Nephron (organoid): ENCODE measurements around the gene SREBF1.

Source experiments
- H3K27ac Mint-ChIP-seq, 3 experiments: 2 replicates each; pipeline ENCODE4 v1.8.0; 2020; ENCODE audit warnings: mixed read lengths in 3 of 3, mild to moderate bottlenecking in 2 of 3, moderate library complexity in 1 of 3
- H3K27me3 Mint-ChIP-seq: 2 replicates; pipeline ENCODE4 v1.8.0; 2021; ENCODE audit warnings: low read depth, mild to moderate bottlenecking, moderate library complexity, mixed read lengths
- H3K36me3 Mint-ChIP-seq: 2 replicates; pipeline ENCODE4 v1.8.0; 2020; ENCODE audit warnings: low read depth, mixed read lengths
- H3K4me1 Mint-ChIP-seq: 2 replicates; pipeline ENCODE4 v1.8.0; 2020; ENCODE audit warnings: mixed read lengths
- H3K4me3 Mint-ChIP-seq, 3 experiments: 2 replicates each; pipeline ENCODE4 v1.8.0; 2020; ENCODE audit warnings: mild to moderate bottlenecking in 3 of 3, mixed read lengths in 3 of 3, moderate library complexity in 2 of 3
- H3K9me3 Mint-ChIP-seq: 2 replicates; pipeline ENCODE4 v1.8.0; 2020; ENCODE audit warnings: mixed read lengths
- TF ChIP-seq, protein P1 (sequence below), 3 experiments: fragments of 200-600 bp; sonication (generic); IDR thresholded peaks; one replicate each; pipeline ENCODE4 v1.5.0; 2021; ENCODE audit warnings: antibody characterized with exemption in 3 of 3; ENCODE audit not compliant: unreplicated experiment in 3 of 3

The SREBF1 gene

GRCh38 chr17:17833658-17834357 is 3.0 kb downstream of the SREBF1 start:
- Mint-ChIP-seq H3K4me3 (peak overlapping the region; percentile 57 to 86 (median 79)), H3K27me3 (peaks cover 3% of the 10 kb centered on the region), H3K27ac (peak overlapping the region; percentile 64 to 90 (median 76)), H3K4me1 (peaks cover 63% of the 10 kb centered on the region), H3K9me3 (no peaks in the 10 kb centered on the region), H3K36me3 (no peaks in the 10 kb centered on the region)
- TF ChIP-seq, protein P1, sequence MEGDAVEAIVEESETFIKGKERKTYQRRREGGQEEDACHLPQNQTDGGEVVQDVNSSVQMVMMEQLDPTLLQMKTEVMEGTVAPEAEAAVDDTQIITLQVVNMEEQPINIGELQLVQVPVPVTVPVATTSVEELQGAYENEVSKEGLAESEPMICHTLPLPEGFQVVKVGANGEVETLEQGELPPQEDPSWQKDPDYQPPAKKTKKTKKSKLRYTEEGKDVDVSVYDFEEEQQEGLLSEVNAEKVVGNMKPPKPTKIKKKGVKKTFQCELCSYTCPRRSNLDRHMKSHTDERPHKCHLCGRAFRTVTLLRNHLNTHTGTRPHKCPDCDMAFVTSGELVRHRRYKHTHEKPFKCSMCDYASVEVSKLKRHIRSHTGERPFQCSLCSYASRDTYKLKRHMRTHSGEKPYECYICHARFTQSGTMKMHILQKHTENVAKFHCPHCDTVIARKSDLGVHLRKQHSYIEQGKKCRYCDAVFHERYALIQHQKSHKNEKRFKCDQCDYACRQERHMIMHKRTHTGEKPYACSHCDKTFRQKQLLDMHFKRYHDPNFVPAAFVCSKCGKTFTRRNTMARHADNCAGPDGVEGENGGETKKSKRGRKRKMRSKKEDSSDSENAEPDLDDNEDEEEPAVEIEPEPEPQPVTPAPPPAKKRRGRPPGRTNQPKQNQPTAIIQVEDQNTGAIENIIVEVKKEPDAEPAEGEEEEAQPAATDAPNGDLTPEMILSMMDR (IDR thresholded peaks at IDR 0.05; ENCODE audit: unreplicated experiment in 3 of 3), result no peak

DNA sequence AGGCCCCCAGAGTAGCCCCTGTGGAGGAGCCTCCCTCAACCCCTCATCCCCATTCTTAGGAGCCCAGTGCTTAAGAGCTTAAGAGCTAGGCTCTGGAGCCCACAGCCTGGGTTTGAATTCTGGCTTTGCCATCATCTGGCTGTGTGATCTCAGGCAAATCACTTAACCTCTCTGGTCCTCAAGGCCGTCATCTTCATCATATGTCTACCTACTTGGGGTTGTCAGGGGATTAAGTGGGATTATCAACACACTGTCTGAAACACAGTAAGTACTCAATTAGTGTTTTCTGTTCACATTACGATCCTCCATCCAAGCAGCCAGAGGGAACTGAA is 4.8 kb downstream of the SREBF1 start:
- Mint-ChIP-seq H3K9me3 (no peaks in the 10 kb centered on the region), H3K4me3 (no peak overlapping the region), H3K4me1 (peaks cover 55% of the 10 kb centered on the region), H3K27ac (peak overlapping the region in 2 of 3 experiments; percentile 20 to 21), H3K27me3 (peaks cover 3% of the 10 kb centered on the region), H3K36me3 (no peaks in the 10 kb centered on the region)
- TF ChIP-seq, protein P1 (IDR thresholded peaks at IDR 0.05; ENCODE audit: unreplicated experiment in 3 of 3), result no peak

- TF ChIP-seq, protein P1 (IDR thresholded peaks at IDR 0.05; ENCODE audit: unreplicated experiment in 3 of 3), result no peak
- no peaks in the 10 kb centered on the region for H3K36me3 Mint-ChIP-seq
- H3K9me3 Mint-ChIP-seq, result no peaks in the 10 kb centered on the region
- peak overlapping the region in 1 of 3 experiments; percentile 24 for H3K4me3 Mint-ChIP-seq
- H3K4me1 Mint-ChIP-seq, result peaks cover 54% of the 10 kb centered on the region
- H3K27me3 Mint-ChIP-seq, result peaks cover 3% of the 10 kb centered on the region
- H3K27ac Mint-ChIP-seq, result peak overlapping the region; percentile 75 to 85 (median 84)
Measured at GRCh38 chr17:17831208-17832031, 5.4 kb downstream of the SREBF1 start.

- Mint-ChIP-seq H3K9me3 (no peaks in the 10 kb centered on the region), H3K27ac (peak overlapping the region; percentile 75 to 85 (median 84)), H3K36me3 (no peaks in the 10 kb centered on the region), H3K4me1 (peaks cover 56% of the 10 kb centered on the region), H3K27me3 (peaks cover 3% of the 10 kb centered on the region), H3K4me3 (peak overlapping the region in 1 of 3 experiments; percentile 24)
- TF ChIP-seq, protein P1 (IDR thresholded peaks at IDR 0.05; ENCODE audit: unreplicated experiment in 3 of 3), result no peak
Measured at GRCh38 chr17:17830740-17831207, 6.0 kb downstream of the SREBF1 start.

DNA sequence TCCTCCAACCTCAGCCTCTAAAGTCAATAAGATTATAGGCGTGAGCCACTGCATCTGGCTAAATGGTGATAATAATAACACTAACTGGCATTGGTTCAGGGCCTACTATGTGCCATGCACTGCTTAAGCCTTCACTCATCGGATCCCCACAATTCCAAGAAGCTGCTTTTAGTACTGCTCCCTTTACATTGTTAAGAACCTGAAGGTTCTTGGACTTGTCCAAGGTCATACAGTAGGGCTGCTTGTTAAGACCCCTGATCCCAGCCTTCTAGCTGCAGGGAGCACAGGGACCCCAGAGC is 6.6 kb downstream of the SREBF1 start:
- TF ChIP-seq, protein P1 (IDR thresholded peaks at IDR 0.05; ENCODE audit: unreplicated experiment in 3 of 3), result no peak
- Mint-ChIP-seq H3K4me3 (no peak overlapping the region), H3K4me1 (peaks cover 53% of the 10 kb centered on the region), H3K27me3 (peaks cover 3% of the 10 kb centered on the region), H3K27ac (no peak overlapping the region), H3K36me3 (no peaks in the 10 kb centered on the region), H3K9me3 (no peaks in the 10 kb centered on the region)
